Measurements from ENCODE around the gene UROC1.

UROC1 gene

DNA sequence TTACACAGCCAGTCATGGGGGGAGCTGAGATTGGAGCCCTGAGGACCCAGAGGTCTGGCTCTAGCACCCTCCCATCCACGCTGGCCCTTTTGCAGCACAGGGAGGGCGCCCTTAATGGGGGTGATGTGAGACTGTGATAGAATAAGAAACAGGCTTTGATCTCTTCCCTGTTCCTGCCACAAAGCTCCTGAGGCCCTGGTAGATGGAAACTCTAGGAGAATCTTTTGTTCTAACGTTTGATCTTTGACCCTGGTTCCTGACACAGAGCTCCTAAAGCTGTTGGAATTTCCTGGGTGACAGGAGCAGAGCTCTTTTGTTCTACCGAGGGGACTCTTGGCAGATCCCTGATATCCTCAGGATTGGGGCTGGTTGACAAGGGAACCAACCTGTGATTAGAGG lies 1.2 kb upstream of the UROC1 start:
- TF ChIP-seq, protein P1, sequence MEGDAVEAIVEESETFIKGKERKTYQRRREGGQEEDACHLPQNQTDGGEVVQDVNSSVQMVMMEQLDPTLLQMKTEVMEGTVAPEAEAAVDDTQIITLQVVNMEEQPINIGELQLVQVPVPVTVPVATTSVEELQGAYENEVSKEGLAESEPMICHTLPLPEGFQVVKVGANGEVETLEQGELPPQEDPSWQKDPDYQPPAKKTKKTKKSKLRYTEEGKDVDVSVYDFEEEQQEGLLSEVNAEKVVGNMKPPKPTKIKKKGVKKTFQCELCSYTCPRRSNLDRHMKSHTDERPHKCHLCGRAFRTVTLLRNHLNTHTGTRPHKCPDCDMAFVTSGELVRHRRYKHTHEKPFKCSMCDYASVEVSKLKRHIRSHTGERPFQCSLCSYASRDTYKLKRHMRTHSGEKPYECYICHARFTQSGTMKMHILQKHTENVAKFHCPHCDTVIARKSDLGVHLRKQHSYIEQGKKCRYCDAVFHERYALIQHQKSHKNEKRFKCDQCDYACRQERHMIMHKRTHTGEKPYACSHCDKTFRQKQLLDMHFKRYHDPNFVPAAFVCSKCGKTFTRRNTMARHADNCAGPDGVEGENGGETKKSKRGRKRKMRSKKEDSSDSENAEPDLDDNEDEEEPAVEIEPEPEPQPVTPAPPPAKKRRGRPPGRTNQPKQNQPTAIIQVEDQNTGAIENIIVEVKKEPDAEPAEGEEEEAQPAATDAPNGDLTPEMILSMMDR (conservative IDR thresholded peaks at IDR 0.05; ENCODE audit: low read depth, low read length): no peak
- Histone ChIP-seq H3K4me2 (no peak overlapping the region), H4K20me1 (ENCODE audit: insufficient read depth) (no peaks in the 10 kb centered on the region), H3K36me3 (ENCODE audit: insufficient read depth) (no peaks in the 10 kb centered on the region), H3K9ac (no peak overlapping the region), H3K4me3 (IDR thresholded peaks at IDR 0.05; ENCODE audit: insufficient read depth, low read depth, low read length) (no peak overlapping the region), H3K4me1 (ENCODE audit: low read depth, poor library complexity, severe bottlenecking) (no peaks in the 10 kb centered on the region), H3K27me3 (ENCODE audit: insufficient read depth, low read depth) (0 out of 2 replicates have a peak, but pooled peaks cover 2% of the 10 kb centered on the region), H3K79me2 (ENCODE audit: insufficient read depth, low read depth) (no peaks in the 10 kb centered on the region), H2AFZ (ENCODE audit: low read depth) (no peak overlapping the region), H3K27ac (no peak overlapping the region)

DNA sequence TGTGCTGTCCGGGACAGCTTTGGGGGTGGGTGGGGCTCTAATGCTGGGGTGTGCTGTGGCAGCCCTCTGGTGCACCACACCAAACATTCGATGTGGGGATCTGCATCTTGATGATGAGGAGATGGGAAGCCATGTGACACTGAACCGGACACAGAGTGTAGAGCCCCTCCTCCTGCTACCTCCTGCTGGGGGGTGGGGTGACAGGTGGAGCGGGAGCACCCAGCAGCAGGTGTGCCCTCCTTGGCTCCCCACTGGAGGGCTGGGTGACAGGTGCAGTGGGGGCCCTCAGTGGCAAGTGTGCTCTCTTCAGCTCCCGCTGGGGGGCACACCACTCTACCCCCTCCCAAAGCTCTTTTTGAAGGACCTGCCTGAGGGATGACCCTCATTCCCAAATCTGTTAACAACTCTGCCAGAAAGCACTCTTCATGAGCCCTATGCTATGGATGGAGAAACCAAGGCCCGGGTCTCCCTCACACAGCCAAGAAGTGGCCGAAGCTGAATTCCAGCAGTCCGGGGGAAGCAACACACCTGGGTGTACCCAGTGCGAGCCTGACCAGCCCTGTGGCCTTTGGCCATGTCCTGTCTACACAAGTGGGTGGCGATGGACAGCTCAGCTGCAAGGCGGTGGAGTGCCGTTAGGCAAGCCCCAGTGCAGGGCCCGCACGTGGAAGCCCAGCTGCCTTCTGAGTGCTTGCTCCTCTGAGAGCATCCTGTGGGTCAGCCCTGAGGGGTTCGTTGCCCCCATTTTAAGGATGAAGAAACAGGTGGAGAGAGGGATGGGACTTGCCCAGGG lies 609 bp upstream of the UROC1 start:
- 0 out of 2 replicates have a peak, but pooled peaks cover 2% of the 10 kb centered on the region for H3K27me3 ChIP-seq (ENCODE audit: insufficient read depth, low read depth)
- H2AFZ ChIP-seq (ENCODE audit: low read depth): no peak overlapping the region
- H3K9ac ChIP-seq: no peak overlapping the region
- H3K27ac ChIP-seq: no peak overlapping the region
- H4K20me1 ChIP-seq (ENCODE audit: insufficient read depth): no peaks in the 10 kb centered on the region
- no peaks in the 10 kb centered on the region for H3K36me3 ChIP-seq (ENCODE audit: insufficient read depth)
- H3K4me1 ChIP-seq (ENCODE audit: low read depth, poor library complexity, severe bottlenecking): no peaks in the 10 kb centered on the region
- no peaks in the 10 kb centered on the region for H3K79me2 ChIP-seq (ENCODE audit: insufficient read depth, low read depth)
- TF ChIP-seq, protein P1 (conservative IDR thresholded peaks at IDR 0.05; ENCODE audit: low read depth, low read length): no peak
- H3K4me2 ChIP-seq: no peak overlapping the region
- no peak overlapping the region for H3K4me3 ChIP-seq (IDR thresholded peaks at IDR 0.05; ENCODE audit: insufficient read depth, low read depth, low read length)

DNA sequence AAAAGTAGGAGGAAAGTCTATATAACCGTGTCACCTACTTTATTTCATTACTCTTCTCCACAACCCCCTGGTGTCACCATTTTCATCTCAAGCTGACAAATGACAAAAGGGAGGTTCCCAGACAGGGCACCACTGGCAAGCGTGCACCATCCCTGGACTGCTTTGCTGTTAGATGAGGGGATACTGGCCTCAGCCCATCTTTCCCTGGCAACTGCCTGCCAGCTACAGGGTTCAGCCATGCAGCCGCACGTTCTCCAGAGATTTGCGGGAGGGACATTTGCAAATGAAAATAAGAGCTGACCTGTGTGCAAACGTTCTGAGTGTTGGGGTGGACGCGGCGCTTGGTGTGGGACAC lies 660 bp downstream of the UROC1 start:
- H3K36me3 ChIP-seq (ENCODE audit: insufficient read depth): no peaks in the 10 kb centered on the region
- H3K4me3 ChIP-seq (IDR thresholded peaks at IDR 0.05; ENCODE audit: insufficient read depth, low read depth, low read length): no peak overlapping the region
- H3K4me1 ChIP-seq (ENCODE audit: low read depth, poor library complexity, severe bottlenecking): no peaks in the 10 kb centered on the region
- H2AFZ ChIP-seq (ENCODE audit: low read depth): no peak overlapping the region
- H3K27ac ChIP-seq: no peak overlapping the region
- H3K79me2 ChIP-seq (ENCODE audit: insufficient read depth, low read depth): no peaks in the 10 kb centered on the region
- H3K27me3 ChIP-seq (ENCODE audit: insufficient read depth, low read depth): 0 out of 2 replicates have a peak, but pooled peaks cover 2% of the 10 kb centered on the region
- H3K9ac ChIP-seq: no peak overlapping the region
- H3K4me2 ChIP-seq: no peak overlapping the region
- TF ChIP-seq, protein P1 (conservative IDR thresholded peaks at IDR 0.05; ENCODE audit: low read depth, low read length): no peak
- no peaks in the 10 kb centered on the region for H4K20me1 ChIP-seq (ENCODE audit: insufficient read depth)

DNA sequence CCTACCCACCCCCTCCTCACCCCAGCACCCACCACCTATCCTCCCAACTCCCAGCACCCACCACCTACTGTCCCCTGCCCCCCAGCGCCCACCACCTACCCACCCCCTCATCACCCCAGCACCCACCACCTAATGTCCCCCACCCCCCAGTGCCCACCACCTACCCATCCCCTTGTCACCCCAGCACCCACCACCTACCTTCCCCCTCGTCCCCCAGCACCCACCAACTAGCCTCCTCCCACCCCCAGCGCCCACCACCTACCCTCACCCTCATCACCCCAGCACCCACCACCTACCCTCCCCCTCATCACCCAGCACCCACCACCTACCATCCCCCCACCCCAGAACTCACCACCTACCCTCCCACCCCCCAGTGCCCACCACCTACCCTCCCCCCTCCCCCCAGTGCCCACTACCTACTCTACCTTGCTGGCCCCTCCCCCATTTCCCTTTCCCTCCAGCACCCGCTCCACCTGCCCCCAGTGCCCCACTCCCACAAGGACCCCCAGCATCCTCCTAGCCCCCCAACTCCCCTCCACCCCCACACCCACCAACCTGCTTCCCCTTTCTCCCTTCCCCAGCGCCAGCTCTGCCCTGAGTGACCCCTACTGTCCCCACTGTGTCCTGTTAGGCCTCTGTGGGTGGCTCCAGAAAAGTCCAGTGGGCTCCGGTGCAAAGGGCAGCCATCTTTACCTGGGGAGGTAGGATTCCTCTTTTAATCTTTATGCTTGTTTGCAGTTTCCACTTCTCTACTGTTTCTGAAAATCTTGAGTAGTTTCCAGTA lies 1.2 kb downstream of the UROC1 start:
- Histone ChIP-seq H3K4me1 (ENCODE audit: low read depth, poor library complexity, severe bottlenecking) (no peaks in the 10 kb centered on the region), H3K27me3 (ENCODE audit: insufficient read depth, low read depth) (0 out of 2 replicates have a peak, but pooled peaks cover 2% of the 10 kb centered on the region), H2AFZ (ENCODE audit: low read depth) (no peak overlapping the region), H4K20me1 (ENCODE audit: insufficient read depth) (no peaks in the 10 kb centered on the region), H3K4me3 (IDR thresholded peaks at IDR 0.05; ENCODE audit: insufficient read depth, low read depth, low read length) (no peak overlapping the region), H3K9ac (no peak overlapping the region), H3K4me2 (no peak overlapping the region), H3K27ac (no peak overlapping the region), H3K79me2 (ENCODE audit: insufficient read depth, low read depth) (no peaks in the 10 kb centered on the region), H3K36me3 (ENCODE audit: insufficient read depth) (no peaks in the 10 kb centered on the region)
- TF ChIP-seq, protein P1 (conservative IDR thresholded peaks at IDR 0.05; ENCODE audit: low read depth, low read length): no peak
